GM18505 (cell line): ENCODE measurements around the gene PRPF6.

Source experiments
- ATAC-seq: cut with Tn5 transposase; IDR thresholded peaks from one replicate; pipeline ENCODE4 v1.9.1; 2021; ENCODE audit not compliant: unreplicated experiment
- POLR2A ChIP-seq: IDR thresholded peaks from 4 replicates; pipeline ENCODE4 v1.6.1; 2011; ENCODE audit warnings: borderline replicate concordance; ENCODE audit not compliant: insufficient read depth, insufficient read length; ENCODE audit errors: extremely low read depth

The PRPF6 gene

GRCh38 chr20:63942250-63942951 is 38.5 kb upstream of the PRPF6 start:
- ATAC-seq: no peak
- TF ChIP-seq POLR2A: no peak

- ATAC-seq: no peak
- TF ChIP-seq POLR2A: no peak
Measured at GRCh38 chr20:63942969-63943807, 37.7 kb upstream of the PRPF6 start.

- TF ChIP-seq POLR2A: no peak
- no peak for ATAC-seq
Measured at GRCh38 chr20:63943808-63944077, 37.2 kb upstream of the PRPF6 start.

GRCh38 chr20:63944078-63944941 is 36.6 kb upstream of the PRPF6 start:
- TF ChIP-seq POLR2A: no peak
- no peak for ATAC-seq

GRCh38 chr20:63945031-63945658 is 35.8 kb upstream of the PRPF6 start:
- no peak for TF ChIP-seq POLR2A
- no peak for ATAC-seq

- no peak for ATAC-seq
- TF ChIP-seq POLR2A: no peak
Measured at GRCh38 chr20:63945921-63946920, 34.7 kb upstream of the PRPF6 start.

GRCh38 chr20:63946986-63947637 is 33.8 kb upstream of the PRPF6 start:
- no peak for TF ChIP-seq POLR2A
- no peak for ATAC-seq

GRCh38 chr20:63947638-63948456 is 33.1 kb upstream of the PRPF6 start:
- ATAC-seq: no peak
- no peak for TF ChIP-seq POLR2A

GRCh38 chr20:63950701-63951397 is 30.1 kb upstream of the PRPF6 start:
- no peak for TF ChIP-seq POLR2A
- ATAC-seq: no peak

- no peak for TF ChIP-seq POLR2A
- no peak for ATAC-seq
Measured at GRCh38 chr20:63951398-63952209, 29.3 kb upstream of the PRPF6 start.

- no peak for TF ChIP-seq POLR2A
- ATAC-seq: no peak
Measured at GRCh38 chr20:63952210-63952535, 28.8 kb upstream of the PRPF6 start.
